Vagina (tissue), 2 donors: Measurements from ENCODE around the gene SH3RF1.

Experiments
- CTCF ChIP-seq, 3 experiments: fragments of 450-650 bp in 2 of 3; fragments of 200-600 bp in 1 of 3; sonication (generic) in 1 of 3; IDR thresholded peaks; one replicate each; pipeline ENCODE4 v1.5.1; 2017 to 2019; ENCODE audit warnings: antibody characterized with exemption in 3 of 3, mild to moderate bottlenecking in 2 of 3, moderate library complexity in 2 of 3
- POLR2A ChIP-seq, 2 donors: fragments of 450-650 bp; IDR thresholded peaks; one replicate each; pipeline ENCODE4 v1.6.1; 2017; ENCODE audit warnings: antibody characterized with exemption in 2 of 2, mild to moderate bottlenecking in 2 of 2, moderate library complexity in 2 of 2

GRCh38 chr4:169209388-169209883 lies 61.3 kb downstream of the SH3RF1 start:
- TF ChIP-seq CTCF (IDR thresholded peaks at IDR 0.05) (no peak), POLR2A (IDR thresholded peaks at IDR 0.05) (no peak)
